IMR-90 (cell line): Measurements from ENCODE around the gene MNAT1. TPM values are rescaled to one million over a fixed set of nuclear protein-coding genes. Genes with fewer than 3 reads are reported as not detected.

Experiments used
- ATAC-seq: fragments of 200-7000 bp; cut with Tn5 transposase; 2 replicates; pipeline ENCODE4 v1.9.1; 2020; ENCODE audit warnings: low read depth, mild to moderate bottlenecking, moderate library complexity
- BruUV-seq: library from RNA; stranded (reverse); fragments of 400-500 nt; replicated peaks from 2 replicates; lab custom pipeline; 2021; lab: Mats Ljungman, UMichigan
- CTCF ChIA-PET: fragments of 300-600 bp; formaldehyde crosslinking; extraction: SDS; loops from one replicate; lab custom pipeline; 2021; ENCODE audit warnings: antibody characterized with exemption; lab: Yijun Ruan, JAX
- POLR2A ChIA-PET: fragments of 300-600 bp; sonication (Branson Sonifier 250); formaldehyde crosslinking; loops from one replicate; lab custom pipeline; 2022; ENCODE audit warnings: antibody characterized with exemption; ENCODE audit not compliant: unreplicated experiment; lab: Charles Lee
- DNase-seq: peaks from one replicate; pipeline ENCODE4 v3.0.0; 2013
- H2AFZ ChIP-seq: replicated peaks from 2 replicates; pipeline ENCODE3; 2013; ENCODE audit warnings: low read length, mild to moderate bottlenecking; ENCODE audit not compliant: poor library complexity
- H2AK5ac ChIP-seq: 2 replicates; pipeline ENCODE4 v1.6.1; 2013; ENCODE audit warnings: low read depth, low read length, inconsistent platforms
- H2AK9ac ChIP-seq: replicated peaks from 2 replicates; pipeline ENCODE3; 2013; ENCODE audit warnings: mild to moderate bottlenecking, low read depth, low read length, moderate library complexity; ENCODE audit not compliant: poor library complexity
- H2BK120ac ChIP-seq: 2 replicates; pipeline ENCODE4 v1.6.1; 2013; ENCODE audit warnings: low read depth, low read length, inconsistent platforms
- H2BK15ac ChIP-seq: 3 replicates; pipeline ENCODE4 v1.6.1; 2013; ENCODE audit warnings: low read depth, low read length, inconsistent platforms
- H2BK20ac ChIP-seq: 2 replicates; pipeline ENCODE4 v1.6.1; 2013; ENCODE audit warnings: low read depth, mild to moderate bottlenecking, inconsistent platforms, low read length, moderate library complexity
- H2BK5ac ChIP-seq: 2 replicates; pipeline ENCODE4 v1.6.1; 2013; ENCODE audit warnings: mild to moderate bottlenecking, low read depth, low read length, inconsistent platforms; ENCODE audit not compliant: poor library complexity, severe bottlenecking
- H3K14ac ChIP-seq: replicated peaks from 2 replicates; pipeline ENCODE4 v1.6.1; 2013; ENCODE audit warnings: low read depth, low read length, inconsistent platforms
- H3K18ac ChIP-seq: 2 replicates; pipeline ENCODE4 v1.6.1; 2013; ENCODE audit warnings: low read depth, low read length, control low read depth
- H3K23ac ChIP-seq: 2 replicates; pipeline ENCODE4 v1.6.1; 2013; ENCODE audit warnings: low read depth, low read length, inconsistent platforms
- H3K27ac ChIP-seq: 2 replicates; pipeline ENCODE4 v1.5.1; 2013; ENCODE audit warnings: mild to moderate bottlenecking, control low read depth, low read length; ENCODE audit not compliant: insufficient read depth
- H3K27me3 ChIP-seq: 2 replicates; pipeline ENCODE4 v1.6.1; 2013; ENCODE audit warnings: low read length; ENCODE audit not compliant: control insufficient read depth, insufficient read depth
- H3K36me3 ChIP-seq: 2 replicates; pipeline ENCODE4 v1.6.1; 2013; ENCODE audit warnings: low read length, mixed read lengths; ENCODE audit not compliant: control insufficient read depth, insufficient read depth
- H3K4ac ChIP-seq: 2 replicates; pipeline ENCODE4 v1.6.1; 2013; ENCODE audit warnings: low read depth, low read length, inconsistent platforms
- H3K4me1 ChIP-seq: 2 replicates; pipeline ENCODE4 v1.6.1; 2013; ENCODE audit warnings: low read length, mixed read lengths; ENCODE audit not compliant: control insufficient read depth, insufficient read depth
- H3K4me2 ChIP-seq: 2 replicates; pipeline ENCODE4 v1.6.1; 2013; ENCODE audit warnings: low read depth, mild to moderate bottlenecking, control low read depth, low read length, moderate library complexity
- H3K4me3 ChIP-seq: 2 replicates; pipeline ENCODE4 v1.5.1; 2013; ENCODE audit warnings: low read depth, mild to moderate bottlenecking, control low read depth, low read length, moderate library complexity; ENCODE audit not compliant: insufficient read depth
- H3K56ac ChIP-seq: 2 replicates; pipeline ENCODE4 v1.6.1; 2013; ENCODE audit warnings: low read length, inconsistent platforms; ENCODE audit not compliant: insufficient read depth; ENCODE audit errors: extremely low read depth
- H3K79me1 ChIP-seq, 2 experiments: 2 replicates each; pipeline ENCODE4 v1.6.1; 2013; ENCODE audit warnings: low read length in 2 of 2, inconsistent platforms in 1 of 2, low read depth in 1 of 2
- H3K9ac ChIP-seq: 2 replicates; pipeline ENCODE4 v1.6.1; 2013; ENCODE audit warnings: low read depth, low read length, control low read depth
- H3K9me1 ChIP-seq: 2 replicates; pipeline ENCODE4 v1.6.1; 2013; ENCODE audit warnings: low read length, inconsistent platforms; ENCODE audit not compliant: insufficient read depth
- H3K9me3 ChIP-seq: 2 replicates; pipeline ENCODE4 v1.6.1; 2013; ENCODE audit warnings: low read length; ENCODE audit not compliant: control insufficient read depth, insufficient read depth
- H4K20me1 ChIP-seq: 2 replicates; pipeline ENCODE4 v1.6.1; 2013; ENCODE audit warnings: low read length, inconsistent platforms; ENCODE audit not compliant: insufficient read depth
- H4K5ac ChIP-seq: 2 replicates; pipeline ENCODE4 v1.6.1; 2013; ENCODE audit warnings: mild to moderate bottlenecking, low read depth, low read length, control low read depth
- H4K8ac ChIP-seq, 2 experiments: 2 replicates each; pipeline ENCODE4 v1.6.1; 2013; ENCODE audit warnings: low read depth in 2 of 2, low read length in 2 of 2, control low read depth in 1 of 2, inconsistent platforms in 1 of 2
- H4K91ac ChIP-seq: 2 replicates; pipeline ENCODE4 v1.6.1; 2013; ENCODE audit warnings: low read depth, low read length, inconsistent platforms; ENCODE audit not compliant: insufficient read depth
- MAFK ChIP-seq: IDR thresholded peaks from 2 replicates; pipeline ENCODE4 v1.6.1; 2012; ENCODE audit warnings: low read depth, low read length, improper control_type of control experiment
- NFE2L2 ChIP-seq: fragments of 150-350 bp; IDR thresholded peaks from 2 replicates; pipeline ENCODE4 v1.6.1; 2016; ENCODE audit warnings: low read depth, mild to moderate bottlenecking, low read length
- WGBS, 2 experiments: methylation state at CpG; one replicate each; pipeline versions ENCODE4 v1.1.5 to v1.1.7; 2013; ENCODE audit warnings: missing lambda C conversion rate in 2 of 2; ENCODE audit not compliant: insufficient read length in 1 of 2; ENCODE audit errors: extremely low coverage in 2 of 2; 5-methylcytosine and 5-hydroxymethylcytosine counted together
- dilution Hi-C: fragments of 300-500 bp; cut with HindIII; formaldehyde crosslinking; loops from one replicate; pipeline ENCODE4 v1.14.3; 2018; ENCODE audit warnings: low sequenced_read_pairs; ENCODE audit not compliant: unreplicated experiment
- in situ Hi-C: fragments of 300-500 bp; cut with MboI; formaldehyde crosslinking; loops from 3 replicates; pipeline ENCODE4 v1.14.3; 2019; ENCODE audit warnings: low sequenced_read_pairs, inconsistent platforms, mixed read lengths
- intact Hi-C: fragments of 100-400 bp; cut with micrococcal nuclease; formaldehyde crosslinking; loops from 2 replicates; pipeline ENCODE4 v1.10.0; 2022
- polyA plus RNA-seq, 3 experiments: library from polyadenylated mRNA; depleted of rRNA; stranded (reverse); fragments of >200 nt; gene quantifications; 2 replicates each; pipeline ENCODE4 v1.2.3, GENCODE V29; 2012; ENCODE audit warnings: low replicate concordance in 1 of 3
- total RNA-seq: library from RNA; depleted of rRNA; stranded (reverse); fragments of >200 nt; gene quantifications from 2 replicates; pipeline ENCODE4 v1.2.3, GENCODE V29; 2012

The MNAT1 gene
- total and polyA plus RNA-seq, 2 of the 4 experiments (the other 2 are of a cell fraction), result 48.2 to 53.0 TPM

GRCh38 chr14:60865378-60866127, 131.0 kb downstream of the MNAT1 start:
- H3K4me2 ChIP-seq, result no peak overlapping the region
- H4K8ac ChIP-seq, result no peak overlapping the region
- H2AK9ac ChIP-seq, result no peak overlapping the region
- intact Hi-C loops (no loop called here), dilution Hi-C loops (no loop called here), in situ Hi-C loops (no loop called here)
- no peak overlapping the region for H3K9ac ChIP-seq
- H2BK5ac ChIP-seq, result no peak overlapping the region
- no peak overlapping the region for H2BK120ac ChIP-seq
- TF ChIP-seq MAFK, result no peak
- no peak for TF ChIP-seq NFE2L2
- ChIA-PET CTCF (interaction anchor here (0.8 kb wide), 1 partner anchor 9 kb away, joined by 3 read pairs; no protein-coding TSS in a partner anchor), POLR2A (no interaction called here)
- no peak overlapping the region for H4K91ac ChIP-seq
- no peak overlapping the region for H4K5ac ChIP-seq
- BruUV-seq, result no TSS peak
- H3K4ac ChIP-seq, result no peak overlapping the region
- no peaks in the 10 kb centered on the region for H3K36me3 ChIP-seq
- no peak overlapping the region for H3K14ac ChIP-seq
- no peak overlapping the region for H2BK15ac ChIP-seq
- H3K4me1 ChIP-seq, result peaks cover 2% of the 10 kb centered on the region; the same call in 1 of the 2 replicates
- no CpG with 5 or more reads among the region's 4 CpGs for WGBS, 2 experiments
- peaks cover 8 to 17% of the 10 kb centered on the region in 2 experiments; a peak in 1 of 4 replicates for H3K79me1 ChIP-seq
- no peaks in the 10 kb centered on the region for H3K9me3 ChIP-seq
- no peak overlapping the region for H3K18ac ChIP-seq
- no peak overlapping the region for H3K56ac ChIP-seq
- DNase-seq, result no peak
- no peak for ATAC-seq
- no peaks in the 10 kb centered on the region for H4K20me1 ChIP-seq
- no peak overlapping the region for H2AFZ ChIP-seq
- no peaks in the 10 kb centered on the region for H3K27me3 ChIP-seq
- no peak overlapping the region for H2BK20ac ChIP-seq
- no peak overlapping the region for H3K4me3 ChIP-seq
- H3K27ac ChIP-seq, result no peak overlapping the region
- no peak overlapping the region for H3K23ac ChIP-seq
- no peak overlapping the region for H2AK5ac ChIP-seq
- no peaks in the 10 kb centered on the region for H3K9me1 ChIP-seq
